Left lung (tissue), 10 donors: ENCODE results near the gene RUFY2. TPM values are rescaled to one million over a fixed set of nuclear protein-coding genes. Genes with fewer than 3 reads are reported as not detected.
A peak's percentile ranks its signal among the peaks of the same experiment; 100 is the strongest.

Experiments
- ATAC-seq: fragments of 200-7000 bp; cut with Tn5 transposase; one replicate; pipeline ENCODE4 v1.9.1; 2020; ENCODE audit warnings: moderate library complexity
- DNase-seq, 4 donors: peaks; one replicate each; pipeline ENCODE4 v3.0.0-alpha.2; 2013 to 2020
- H3K27ac ChIP-seq, 2 donors: fragments of 200-600 bp; sonication (generic) in 1 of 2; one replicate each; pipeline versions ENCODE4 v1.5.0 to v1.8.0; 2020 to 2021
- H3K27me3 ChIP-seq, 2 donors: fragments of 200-600 bp; sonication (generic) in 1 of 2; one replicate each; pipeline versions ENCODE4 v1.5.0 to v1.8.0; 2020 to 2021
- H3K36me3 ChIP-seq, 2 donors: fragments of 200-600 bp; sonication (generic) in 1 of 2; one replicate each; pipeline versions ENCODE4 v1.5.0 to v1.8.0; 2020 to 2021
- H3K4me1 ChIP-seq, 2 donors: fragments of 200-600 bp; one replicate each; pipeline ENCODE4 v1.8.0; 2021
- H3K4me3 ChIP-seq, 2 donors: fragments of 200-600 bp; sonication (generic) in 1 of 2; one replicate each; pipeline versions ENCODE4 v1.5.0 to v1.8.0; 2020 to 2021; ENCODE audit warnings: mild to moderate bottlenecking in 1 of 2
- H3K9me3 ChIP-seq, 2 donors: fragments of 200-600 bp; sonication (generic) in 1 of 2; one replicate each; pipeline versions ENCODE4 v1.5.0 to v1.8.0; 2020 to 2021
- intact Hi-C, 2 donors: fragments of 100-400 bp; cut with DNase I; formaldehyde crosslinking; loops; one replicate each; pipeline versions ENCODE4 v1.11.2 to v1.14.2; 2022
- polyA plus RNA-seq, 6 donors: library from polyadenylated mRNA; unstranded; fragments of 120-200 nt; gene quantifications; one replicate each; pipeline ENCODE4 v1.2.1, GENCODE V29; 2013; ENCODE audit not compliant: insufficient read length in 6 of 6
- total RNA-seq, 2 donors: library from RNA; stranded (reverse); fragmentation: NEBNext Ultra II Directional; extraction: Animal tissue kit (Norgen Biotek cat#: 25700); gene quantifications; one replicate each; pipeline ENCODE4 v1.2.1, GENCODE V29; 2021
- TF ChIP-seq, protein P1 (sequence below), 2 donors: fragments of 200-600 bp; sonication (generic) in 1 of 2; IDR thresholded peaks; one replicate each; pipeline versions ENCODE4 v1.5.0 to v1.8.0; 2021; ENCODE audit warnings: antibody characterized with exemption in 2 of 2
- donor health status: DM: no; HTN: yes; CAD: no.
- donor health status: DM: no; HTN: no; CAD: no.

Gene RUFY2
- total and polyA plus RNA-seq, 8 donors, result 17.1 to 47.2 (median 41.1) TPM

GRCh38 chr10:68305854-68306253 is 101.2 kb downstream of the RUFY2 start:
- DNase-seq, result no peak
- Histone ChIP-seq H3K4me3 (no peak overlapping the region), H3K36me3 (no peaks in the 10 kb centered on the region), H3K27me3 (no peaks in the 10 kb centered on the region), H3K4me1 (peaks cover 0 to 14% of the 10 kb centered on the region in 2 donors), H3K27ac (no peak overlapping the region), H3K9me3 (no peaks in the 10 kb centered on the region)
- no peak for ATAC-seq
- TF ChIP-seq, protein P1, sequence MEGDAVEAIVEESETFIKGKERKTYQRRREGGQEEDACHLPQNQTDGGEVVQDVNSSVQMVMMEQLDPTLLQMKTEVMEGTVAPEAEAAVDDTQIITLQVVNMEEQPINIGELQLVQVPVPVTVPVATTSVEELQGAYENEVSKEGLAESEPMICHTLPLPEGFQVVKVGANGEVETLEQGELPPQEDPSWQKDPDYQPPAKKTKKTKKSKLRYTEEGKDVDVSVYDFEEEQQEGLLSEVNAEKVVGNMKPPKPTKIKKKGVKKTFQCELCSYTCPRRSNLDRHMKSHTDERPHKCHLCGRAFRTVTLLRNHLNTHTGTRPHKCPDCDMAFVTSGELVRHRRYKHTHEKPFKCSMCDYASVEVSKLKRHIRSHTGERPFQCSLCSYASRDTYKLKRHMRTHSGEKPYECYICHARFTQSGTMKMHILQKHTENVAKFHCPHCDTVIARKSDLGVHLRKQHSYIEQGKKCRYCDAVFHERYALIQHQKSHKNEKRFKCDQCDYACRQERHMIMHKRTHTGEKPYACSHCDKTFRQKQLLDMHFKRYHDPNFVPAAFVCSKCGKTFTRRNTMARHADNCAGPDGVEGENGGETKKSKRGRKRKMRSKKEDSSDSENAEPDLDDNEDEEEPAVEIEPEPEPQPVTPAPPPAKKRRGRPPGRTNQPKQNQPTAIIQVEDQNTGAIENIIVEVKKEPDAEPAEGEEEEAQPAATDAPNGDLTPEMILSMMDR (IDR thresholded peaks at IDR 0.05), result no peak
- intact Hi-C loops, result no loop called here

DNA sequence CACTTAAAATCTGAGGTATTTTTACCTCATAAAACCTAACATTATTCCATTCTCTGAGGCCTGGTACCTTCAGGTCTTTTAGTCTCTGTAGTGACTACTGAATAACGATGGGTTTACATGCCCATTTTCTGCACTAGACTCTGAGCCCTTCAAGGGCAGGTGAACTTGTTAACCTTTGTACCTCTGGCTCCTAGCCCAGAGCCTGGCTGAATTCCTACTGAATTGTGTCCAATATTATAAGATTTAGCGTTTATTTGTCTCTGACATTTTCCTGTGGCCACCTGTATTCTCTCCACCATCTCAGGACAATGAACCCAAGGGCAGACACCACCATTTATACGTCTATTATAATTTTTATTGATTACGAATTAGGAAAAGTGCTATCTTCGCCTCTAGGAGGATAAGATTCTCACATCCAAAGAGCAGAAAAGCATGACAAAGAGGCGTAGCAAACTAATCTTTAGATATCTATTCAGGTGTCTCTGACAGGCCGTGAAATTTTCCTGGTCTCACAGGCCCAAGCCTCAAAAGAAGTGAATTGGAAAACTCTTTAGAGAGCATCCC is 103.1 kb downstream of the RUFY2 start:
- Histone ChIP-seq H3K27ac (no peak overlapping the region), H3K4me3 (no peak overlapping the region), H3K4me1 (peaks cover 0 to 18% of the 10 kb centered on the region in 2 donors), H3K36me3 (no peaks in the 10 kb centered on the region), H3K27me3 (no peaks in the 10 kb centered on the region), H3K9me3 (no peaks in the 10 kb centered on the region)
- TF ChIP-seq, protein P1 (IDR thresholded peaks at IDR 0.05), result no peak
- ATAC-seq, result peak; percentile 62
- no peak for DNase-seq
- intact Hi-C loops, result no loop called here

DNA sequence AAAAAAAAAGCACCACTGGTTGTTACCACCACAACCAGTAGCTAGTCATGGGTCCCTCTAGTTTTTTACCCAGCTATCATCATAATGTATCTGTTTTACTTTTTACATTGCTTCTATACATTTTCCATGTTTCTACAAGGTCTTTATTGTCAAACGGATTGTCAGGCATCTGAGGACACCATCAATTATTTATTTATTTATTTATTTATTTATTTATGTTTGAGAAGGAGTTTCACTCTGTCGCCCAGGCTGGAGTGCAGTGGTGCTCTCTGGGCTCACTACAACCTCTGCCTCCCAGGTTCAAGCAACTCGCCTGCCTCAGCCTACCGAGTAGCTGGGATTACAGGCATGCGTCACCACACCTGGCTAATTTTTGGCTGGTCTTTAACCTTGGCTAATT is 104.2 kb downstream of the RUFY2 start:
- ATAC-seq, result no peak
- no peaks in the 10 kb centered on the region for H3K36me3 ChIP-seq
- TF ChIP-seq, protein P1 (IDR thresholded peaks at IDR 0.05), result no peak
- H3K27ac ChIP-seq, result no peak overlapping the region
- no peaks in the 10 kb centered on the region for H3K27me3 ChIP-seq
- no peak overlapping the region for H3K4me3 ChIP-seq
- H3K4me1 ChIP-seq, result peaks cover 0 to 18% of the 10 kb centered on the region in 2 donors
- intact Hi-C loops, result no loop called here
- DNase-seq, result no peak
- no peaks in the 10 kb centered on the region for H3K9me3 ChIP-seq

- H3K9me3 ChIP-seq, result no peaks in the 10 kb centered on the region
- peaks cover 0 to 18% of the 10 kb centered on the region in 2 donors for H3K4me1 ChIP-seq
- no peak overlapping the region for H3K4me3 ChIP-seq
- H3K27ac ChIP-seq, result no peak overlapping the region
- TF ChIP-seq, protein P1 (IDR thresholded peaks at IDR 0.05), result no peak
- no peaks in the 10 kb centered on the region for H3K27me3 ChIP-seq
- ATAC-seq (no peak), DNase-seq (no peak)
- intact Hi-C loops, result no loop called here
- H3K36me3 ChIP-seq, result no peaks in the 10 kb centered on the region
Observed at GRCh38 chr10:68302503-68302823, 104.6 kb downstream of the RUFY2 start.

GRCh38 chr10:68301790-68302502 is 105.1 kb downstream of the RUFY2 start:
- peak overlapping the region in 1 of 2 donors; percentile 71 for H3K27ac ChIP-seq
- no peaks in the 10 kb centered on the region for H3K36me3 ChIP-seq
- H3K9me3 ChIP-seq, result no peaks in the 10 kb centered on the region
- no peaks in the 10 kb centered on the region for H3K27me3 ChIP-seq
- H3K4me3 ChIP-seq, result no peak overlapping the region
- TF ChIP-seq, protein P1 (IDR thresholded peaks at IDR 0.05), result peak; percentile 42 to 47
- peaks cover 0 to 18% of the 10 kb centered on the region in 2 donors for H3K4me1 ChIP-seq
- ATAC-seq (peak; percentile 83), DNase-seq (peak in 2 of 4 donors; percentile 44 to 52)
- intact Hi-C loops, result no loop called here
